Brain microvascular endothelial cell (primary cell): Measurements from ENCODE around the gene SGPL1.

Experiments used
- DNase-seq: peaks from one replicate; pipeline ENCODE4 v3.0.0-alpha.2; 2020
- H3K27ac ChIP-seq: fragments of 250-450 bp; sonication (Bioruptor Pico); 2 replicates; pipeline ENCODE4 v1.5.1; 2020; ENCODE audit warnings: mild to moderate bottlenecking, moderate library complexity
- H3K27me3 ChIP-seq: fragments of 250-450 bp; sonication (Bioruptor Pico); replicated peaks from 2 replicates; pipeline ENCODE4 v1.5.1; 2020; ENCODE audit warnings: mild to moderate bottlenecking
- H3K36me3 ChIP-seq: fragments of 250-450 bp; sonication (Bioruptor Pico); replicated peaks from 2 replicates; pipeline ENCODE4 v1.5.1; 2020; ENCODE audit warnings: mild to moderate bottlenecking
- H3K4me3 ChIP-seq: 2 replicates; pipeline ENCODE4 v1.5.1; 2011; ENCODE audit warnings: low read depth, mild to moderate bottlenecking, control low read depth, low read length, moderate library complexity
- CTCF ChIP-seq: IDR thresholded peaks from 2 replicates; pipeline ENCODE4 v1.5.1; 2011; ENCODE audit warnings: low read depth, mild to moderate bottlenecking, moderate library complexity, low read length, control low read depth, inconsistent platforms; ENCODE audit errors: missing control alignments
- in situ Hi-C: cut with HindIII; loops from 2 replicates; pipeline ENCODE4 v1.10.0; 2017; ENCODE audit warnings: low sequenced_read_pairs, low pct_ligation_motif_present

SGPL1 gene

GRCh38 chr10:70772627-70773026 is 43.1 kb upstream of the SGPL1 start:
- no peak for TF ChIP-seq CTCF
- Histone ChIP-seq H3K27me3 (no peaks in the 10 kb centered on the region), H3K36me3 (no peaks in the 10 kb centered on the region), H3K27ac (no peak overlapping the region), H3K4me3 (no peak overlapping the region)
- in situ Hi-C loops: loop anchor here (25.0 kb wide), 1 partner anchor 210 kb away; no protein-coding TSS in a partner anchor
- DNase-seq: no peak

- in situ Hi-C loops: loop anchor here (25.0 kb wide), 1 partner anchor 211 kb away; no protein-coding TSS in a partner anchor
- no peak for TF ChIP-seq CTCF
- H3K27me3 ChIP-seq: no peaks in the 10 kb centered on the region
- H3K4me3 ChIP-seq: no peak overlapping the region
- no peak overlapping the region for H3K27ac ChIP-seq
- no peaks in the 10 kb centered on the region for H3K36me3 ChIP-seq
- no peak for DNase-seq
Measured at GRCh38 chr10:70773461-70773860, 42.3 kb upstream of the SGPL1 start.

GRCh38 chr10:70773965-70774809 is 41.6 kb upstream of the SGPL1 start:
- DNase-seq: no peak
- TF ChIP-seq CTCF: no peak
- H3K27ac ChIP-seq: no peak overlapping the region
- no peak overlapping the region for H3K4me3 ChIP-seq
- in situ Hi-C loops: loop anchor here (25.0 kb wide), 1 partner anchor 212 kb away; no protein-coding TSS in a partner anchor
- no peaks in the 10 kb centered on the region for H3K27me3 ChIP-seq
- H3K36me3 ChIP-seq: no peaks in the 10 kb centered on the region

GRCh38 chr10:70774810-70775678 is 40.7 kb upstream of the SGPL1 start:
- Histone ChIP-seq H3K27ac (no peak overlapping the region), H3K36me3 (no peaks in the 10 kb centered on the region), H3K27me3 (no peaks in the 10 kb centered on the region), H3K4me3 (no peak overlapping the region)
- in situ Hi-C loops: loop anchor here (25.0 kb wide), 1 partner anchor 213 kb away; no protein-coding TSS in a partner anchor
- no peak for DNase-seq
- no peak for TF ChIP-seq CTCF

GRCh38 chr10:70775679-70776454 is 39.9 kb upstream of the SGPL1 start:
- H3K27me3 ChIP-seq: no peaks in the 10 kb centered on the region
- no peak for DNase-seq
- no peak overlapping the region for H3K4me3 ChIP-seq
- no peak for TF ChIP-seq CTCF
- H3K27ac ChIP-seq: no peak overlapping the region
- H3K36me3 ChIP-seq: no peaks in the 10 kb centered on the region
- in situ Hi-C loops: no loop called here
